HG03025 (cell line): ENCODE data around the gene C7orf33.

Experiments used
- ATAC-seq: cut with Tn5 transposase; IDR thresholded peaks from one replicate; pipeline ENCODE4 v1.9.1; 2021; ENCODE audit warnings: mild to moderate bottlenecking, moderate library complexity; ENCODE audit not compliant: unreplicated experiment, low FRiP score

Gene C7orf33

DNA sequence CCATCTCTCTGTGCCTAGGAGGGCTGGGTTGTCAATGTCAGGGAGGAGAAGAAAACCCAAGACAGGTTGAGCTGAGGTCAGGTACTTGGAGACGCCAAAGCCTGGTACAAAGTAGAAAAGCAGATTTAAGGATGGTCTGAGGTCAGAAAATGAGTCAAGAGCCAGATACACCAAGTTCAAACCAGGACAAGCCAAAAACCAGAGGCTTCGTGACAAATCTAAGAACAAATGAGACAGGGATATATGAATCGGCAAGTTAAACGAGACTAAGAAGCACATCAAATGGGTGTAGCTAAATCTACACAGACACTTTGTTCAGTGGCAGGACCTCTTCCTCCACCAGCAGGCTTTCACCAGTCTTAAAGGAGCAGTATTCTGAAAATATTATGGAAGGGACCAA lies 34.2 kb downstream of the C7orf33 start:
- no peak for ATAC-seq

GRCh38 chr7:148625342-148625741 lies 34.8 kb downstream of the C7orf33 start:
- no peak for ATAC-seq

DNA sequence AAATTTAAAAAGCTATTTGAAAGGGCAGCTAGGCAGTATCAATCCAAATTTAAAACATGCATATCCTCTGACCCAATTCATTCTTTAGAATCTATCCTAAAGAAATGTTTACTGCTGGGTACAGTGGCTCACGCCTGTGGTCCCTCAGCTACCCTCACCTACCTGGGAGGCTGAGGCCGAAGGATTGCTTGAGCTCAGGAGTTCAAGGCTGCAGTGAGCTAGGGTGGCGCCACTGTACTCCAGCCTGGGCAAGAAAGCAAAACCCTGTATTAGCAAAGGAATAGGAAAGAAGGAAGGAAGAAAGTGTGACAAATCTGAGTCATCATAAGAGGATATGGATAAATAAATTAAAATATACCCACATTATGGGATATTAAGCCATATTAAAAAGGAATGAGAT lies 36.3 kb downstream of the C7orf33 start:
- no peak for ATAC-seq

DNA sequence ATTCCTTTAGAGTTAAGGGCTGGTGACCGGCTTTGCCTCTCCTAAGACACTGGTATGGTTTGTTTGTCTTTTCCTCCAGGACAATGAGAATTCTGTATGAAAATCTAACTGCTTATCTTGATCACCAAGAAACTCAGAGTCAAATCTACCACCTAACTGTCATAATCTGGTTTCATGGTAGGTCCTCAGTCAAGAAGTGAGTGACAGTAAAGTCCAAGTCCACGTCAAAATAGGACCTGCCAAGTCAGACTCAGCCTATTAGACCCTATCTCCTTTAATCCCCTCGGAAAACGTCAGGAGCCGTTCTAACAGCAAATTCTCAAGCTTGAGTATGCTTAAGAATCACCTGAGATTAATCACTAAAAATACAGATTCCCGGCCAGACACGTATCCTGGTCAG lies 37.4 kb downstream of the C7orf33 start:
- no peak for ATAC-seq

- ATAC-seq: no peak
These were observed 39.5 kb downstream of the C7orf33 start for GRCh38 chr7:148630078-148630477.

DNA sequence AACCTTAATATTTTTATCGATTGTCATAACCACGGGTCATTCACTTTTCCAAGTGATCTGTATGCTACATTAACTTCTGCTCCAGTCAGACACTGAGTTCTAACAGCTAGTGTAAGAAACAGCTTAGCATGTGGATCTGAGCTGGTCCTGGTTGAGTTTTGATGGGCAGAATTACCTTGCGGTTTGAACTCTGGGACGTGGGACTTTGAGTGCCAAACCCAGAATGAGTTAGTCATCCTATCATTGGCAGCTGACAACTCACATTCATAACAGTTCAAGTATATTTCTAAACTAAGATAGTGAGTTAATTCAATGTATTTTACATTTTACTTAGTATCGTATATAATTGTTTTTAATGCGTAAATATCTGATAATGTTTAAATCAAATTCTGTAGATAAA lies 43.2 kb downstream of the C7orf33 start:
- ATAC-seq: no peak

- ATAC-seq: no peak
These were observed 46.5 kb downstream of the C7orf33 start for GRCh38 chr7:148637094-148637493.

DNA sequence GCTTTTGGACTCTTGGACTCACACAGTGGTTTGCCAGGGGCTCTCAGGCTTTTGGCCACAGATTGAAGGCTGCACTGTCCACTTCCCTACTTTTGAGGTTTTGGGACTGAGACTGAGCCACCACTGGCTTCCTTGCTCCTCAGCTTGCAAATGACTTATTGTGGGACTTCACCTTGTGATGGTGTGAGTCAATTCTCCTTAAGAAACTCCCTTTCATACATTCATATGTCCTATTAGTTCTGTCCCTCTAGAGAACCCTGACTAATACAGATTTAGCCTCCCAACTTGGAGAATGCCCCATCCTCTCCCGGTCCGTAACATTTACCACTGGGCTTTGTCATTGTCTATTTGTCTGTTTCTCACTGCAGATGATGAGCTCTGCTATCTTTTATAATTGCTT lies 55.3 kb downstream of the C7orf33 start:
- ATAC-seq: no peak

- ATAC-seq: no peak
These were observed 59.8 kb downstream of the C7orf33 start for GRCh38 chr7:148650232-148650858.

- ATAC-seq: no peak
These were observed 62.2 kb downstream of the C7orf33 start for GRCh38 chr7:148652773-148653172.

DNA sequence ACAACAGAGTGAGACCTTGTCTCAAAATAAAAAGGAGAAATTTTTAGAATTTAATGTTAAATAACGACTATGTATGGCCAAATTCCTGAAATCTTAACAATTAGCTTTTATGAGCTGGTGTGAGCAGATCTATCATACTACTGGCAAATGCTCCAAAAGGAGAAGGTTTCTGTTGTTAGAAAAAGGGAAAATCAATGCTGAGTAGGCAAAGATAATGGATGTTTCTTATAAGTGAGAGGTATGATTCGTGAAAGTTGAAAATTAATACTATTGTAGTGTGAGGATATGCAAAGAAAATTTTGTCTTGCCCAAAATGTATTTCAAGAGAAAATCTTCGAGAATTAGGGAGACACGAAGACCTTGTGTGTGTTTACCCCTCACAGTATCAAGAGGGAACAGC lies 67.4 kb downstream of the C7orf33 start:
- no peak for ATAC-seq

DNA sequence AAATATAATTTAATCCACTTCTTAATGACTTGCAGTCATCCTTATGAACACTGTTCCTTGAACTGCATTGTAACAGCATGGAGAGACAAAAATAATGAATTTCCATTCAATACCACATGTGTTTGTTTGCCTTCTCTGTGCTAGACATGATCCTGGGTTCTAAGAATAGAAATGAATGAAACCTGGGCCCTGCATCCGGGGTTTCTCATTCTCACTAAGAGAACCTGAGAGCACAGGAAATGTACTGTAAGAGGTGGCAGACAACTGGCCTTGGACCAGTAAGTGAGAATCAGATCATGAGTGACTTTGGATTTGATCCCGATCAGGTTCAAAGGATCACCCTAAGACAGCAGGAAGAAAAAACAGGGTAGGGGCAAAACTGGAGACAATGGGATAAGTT lies 70.9 kb downstream of the C7orf33 start:
- no peak for ATAC-seq

DNA sequence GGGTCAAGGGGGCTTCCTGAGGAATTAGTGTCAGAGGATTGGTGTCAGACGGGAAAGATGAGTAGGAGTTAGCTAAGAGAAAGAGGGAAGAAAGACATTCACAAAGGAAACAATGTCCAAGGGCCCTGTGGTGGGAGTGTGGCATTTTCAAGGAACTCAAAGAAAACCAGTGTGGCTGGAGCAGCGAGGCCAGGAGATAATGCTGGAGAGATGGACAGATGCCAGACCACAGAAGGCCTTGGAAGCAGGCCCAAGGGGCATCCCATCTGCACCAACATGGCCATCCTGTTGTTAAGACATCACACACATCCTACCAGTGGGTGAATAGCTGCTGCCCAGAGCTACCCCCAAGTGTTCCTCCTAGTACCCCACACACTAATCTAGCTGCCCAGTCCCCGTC lies 72.1 kb downstream of the C7orf33 start:
- ATAC-seq: no peak

GRCh38 chr7:148664324-148664723 lies 73.8 kb downstream of the C7orf33 start:
- ATAC-seq: no peak

DNA sequence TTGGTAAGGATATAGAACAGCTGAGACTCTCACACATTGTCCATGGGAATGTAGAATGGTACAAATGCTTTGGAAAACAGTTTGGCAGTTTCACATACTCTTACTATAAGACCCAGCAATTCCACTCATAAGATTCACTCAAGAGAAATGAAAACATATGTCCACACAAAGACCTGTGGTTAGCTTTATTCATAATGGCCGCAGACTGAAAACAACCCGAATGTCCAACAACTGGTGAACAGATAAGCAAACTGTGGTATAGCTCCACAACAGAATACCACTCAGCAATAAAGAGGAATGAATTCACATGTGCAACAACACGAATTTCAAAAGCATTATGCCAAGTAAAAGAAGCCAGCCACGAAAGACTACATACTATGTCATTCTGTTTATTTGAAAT lies 74.7 kb downstream of the C7orf33 start:
- no peak for ATAC-seq
